HFF-Myc (cell line): Measurements from ENCODE around the gene NAIF1.
"Not testable (repeated sequence)": the region's sequence is repeated elsewhere in the genome, so short reads cannot be mapped to it uniquely, and the experiment has no call there.

Source experiments
- DNase-seq: peaks from one replicate; pipeline ENCODE4 v3.0.0-alpha.2; 2011; ENCODE audit warnings: low read depth; ENCODE audit errors: extremely low read depth
- H3K4me3 ChIP-seq: replicated peaks from 2 replicates; pipeline ENCODE4 v1.5.1; 2011; ENCODE audit warnings: low read depth, mild to moderate bottlenecking, control low read depth, low read length
- CTCF ChIP-seq: IDR thresholded peaks from 2 replicates; pipeline ENCODE4 v1.5.1; 2012; ENCODE audit warnings: mild to moderate bottlenecking, low read depth, low read length, control low read depth; ENCODE audit errors: missing control alignments

The NAIF1 gene

GRCh38 chr9:128077847-128078503, 10.9 kb upstream of the NAIF1 start:
- no peak overlapping the region for H3K4me3 ChIP-seq
- DNase-seq: no peak
- TF ChIP-seq CTCF: no peak

- no peak for DNase-seq
- no peak overlapping the region for H3K4me3 ChIP-seq
Measured at GRCh38 chr9:128073253-128073886, 6.2 kb upstream of the NAIF1 start.

GRCh38 chr9:128072144-128073021, 5.3 kb upstream of the NAIF1 start:
- peak overlapping the region; percentile 4 for H3K4me3 ChIP-seq
- DNase-seq: no peak
- TF ChIP-seq CTCF: no peak

More at GRCh38 chr9:128073253-128073886, 6.2 kb upstream of the NAIF1 start:
- TF ChIP-seq CTCF: no peak

GRCh38 chr9:128071475-128071874, 4.4 kb upstream of the NAIF1 start:
- DNase-seq, H3K4me3 ChIP-seq: not testable (repeated sequence)

- no peak for DNase-seq
- H3K4me3 ChIP-seq: peak overlapping the region; percentile 9; the same call in 1 of the 2 replicates
- TF ChIP-seq CTCF: no peak
Measured at GRCh38 chr9:128070874-128071273, 3.8 kb upstream of the NAIF1 start.

- DNase-seq: no peak
- peak overlapping the region; percentile 92 for H3K4me3 ChIP-seq
Measured at GRCh38 chr9:128068386-128069205, 1.5 kb upstream of the NAIF1 start.

More at GRCh38 chr9:128068386-128069205, 1.5 kb upstream of the NAIF1 start:
- TF ChIP-seq CTCF: no peak
